HG02870 (cell line): Measurements from ENCODE around the gene PRIM2.
"Not testable (repeated sequence)": the region's sequence is repeated elsewhere in the genome, so short reads cannot be mapped to it uniquely, and the experiment has no call there.

Experiments used
- ATAC-seq: cut with Tn5 transposase; IDR thresholded peaks from one replicate; pipeline ENCODE4 v1.9.1; 2021; ENCODE audit warnings: mild to moderate bottlenecking, moderate library complexity; ENCODE audit not compliant: unreplicated experiment

Gene PRIM2

DNA sequence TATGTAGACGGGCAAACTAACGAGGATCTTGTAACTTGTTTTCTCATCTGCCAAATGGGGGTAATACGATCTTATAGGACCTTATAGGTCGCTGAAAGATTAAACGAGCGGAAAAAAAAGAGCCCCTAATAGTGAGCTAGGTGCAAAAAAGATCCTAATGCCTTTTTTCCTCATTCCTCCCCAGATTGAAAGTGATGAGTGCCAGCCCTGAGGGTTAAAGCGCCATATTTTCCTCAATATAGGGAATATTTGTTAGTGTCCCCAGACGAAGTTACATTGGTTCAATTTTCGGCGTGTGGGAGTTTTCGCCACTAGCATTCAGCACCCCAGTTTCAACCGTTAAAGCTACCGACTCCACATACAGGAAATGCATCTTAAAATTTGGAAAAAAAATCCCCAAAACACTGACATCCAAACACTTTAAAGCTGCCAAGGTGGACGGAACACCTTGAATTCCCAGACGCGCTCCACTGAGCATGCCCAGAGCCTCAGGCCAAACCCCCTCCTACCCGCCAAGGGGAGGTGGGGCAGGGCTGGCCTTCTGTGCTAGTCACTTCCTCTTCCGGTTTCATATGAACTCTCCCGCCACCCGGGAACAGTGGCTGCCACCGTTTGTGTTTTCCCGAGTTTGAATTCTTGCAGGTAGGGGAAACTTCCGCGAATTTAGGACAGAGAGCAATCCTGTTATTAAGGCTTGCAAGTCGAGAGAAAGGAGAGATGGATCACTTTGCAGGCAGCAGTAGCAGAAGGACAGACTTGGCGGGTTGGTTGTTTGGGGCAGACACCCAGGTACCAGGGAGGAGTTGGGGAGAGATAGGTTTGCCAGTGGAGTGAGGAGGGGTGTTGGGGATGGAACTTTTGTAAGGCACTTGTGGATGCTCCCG, at the start of gene PRIM2:
Gene PRIM2 (plus strand): TSS at position 571 of the 884 bp plus-strand sequence. CDS start 816 bp downstream, outside the sequence.
- peak; percentile 89 for ATAC-seq

- no peak for ATAC-seq
Observed at GRCh38 chr6:57268294-57268640, 49.2 kb upstream of the PRIM2 start.

DNA sequence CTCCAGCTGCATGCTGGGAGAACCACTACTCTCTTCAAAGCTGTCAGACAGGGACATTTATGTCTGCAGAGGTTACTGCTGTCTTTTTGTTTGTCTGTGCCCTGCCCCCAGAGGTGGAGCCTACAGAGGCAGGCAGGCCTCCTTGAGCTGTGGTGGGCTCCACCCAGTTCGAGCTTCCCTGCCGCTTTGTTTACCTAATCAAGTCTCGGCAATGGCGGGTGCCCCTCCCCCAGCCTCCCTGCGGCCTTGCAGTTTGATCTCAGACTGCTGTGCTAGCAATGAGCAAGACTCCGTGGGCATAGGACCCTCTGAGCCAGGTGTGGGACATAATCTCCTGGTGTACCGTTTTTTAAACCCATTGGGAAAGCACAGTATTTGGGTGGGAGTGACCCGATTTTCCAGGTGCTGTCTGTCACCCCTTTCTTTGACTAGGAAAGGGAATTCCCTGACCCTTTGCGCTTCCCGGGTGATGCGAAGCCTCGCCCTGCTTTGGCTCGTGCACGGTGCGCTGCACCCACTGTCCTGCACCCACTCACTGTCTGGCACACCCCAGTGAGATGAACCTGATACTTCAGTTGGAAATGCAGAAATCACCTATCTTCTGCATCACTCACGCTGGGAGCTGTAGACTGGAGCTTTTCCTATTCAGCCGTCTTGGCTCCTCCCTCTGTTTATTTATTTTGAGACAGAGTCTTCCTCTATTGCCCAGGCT, 43.2 kb upstream of the PRIM2 start:
- ATAC-seq = not testable (repeated sequence)

- ATAC-seq = no peak
Observed at GRCh38 chr6:57275384-57275783, 42.0 kb upstream of the PRIM2 start.

GRCh38 chr6:57276946-57277345, 40.5 kb upstream of the PRIM2 start:
- no peak for ATAC-seq

DNA sequence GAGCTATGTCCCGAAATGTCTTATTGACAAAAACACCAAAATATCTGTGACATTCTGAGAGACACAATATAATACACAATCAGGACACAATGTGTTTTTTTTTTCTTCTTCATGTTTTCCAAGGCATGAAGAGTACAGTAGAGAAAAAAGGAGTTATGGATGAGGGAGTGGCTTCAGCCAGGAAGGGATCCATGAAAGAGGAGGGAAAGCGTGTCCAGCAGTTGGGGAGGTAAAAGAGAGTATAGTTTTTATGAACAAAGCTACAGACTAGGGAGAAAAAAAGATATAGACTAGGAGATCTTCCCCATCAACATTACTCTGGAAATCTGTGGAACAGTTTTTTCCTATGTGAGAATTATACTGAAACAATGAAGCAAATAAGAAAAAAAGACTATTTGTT, 38.9 kb upstream of the PRIM2 start:
- ATAC-seq = no peak

DNA sequence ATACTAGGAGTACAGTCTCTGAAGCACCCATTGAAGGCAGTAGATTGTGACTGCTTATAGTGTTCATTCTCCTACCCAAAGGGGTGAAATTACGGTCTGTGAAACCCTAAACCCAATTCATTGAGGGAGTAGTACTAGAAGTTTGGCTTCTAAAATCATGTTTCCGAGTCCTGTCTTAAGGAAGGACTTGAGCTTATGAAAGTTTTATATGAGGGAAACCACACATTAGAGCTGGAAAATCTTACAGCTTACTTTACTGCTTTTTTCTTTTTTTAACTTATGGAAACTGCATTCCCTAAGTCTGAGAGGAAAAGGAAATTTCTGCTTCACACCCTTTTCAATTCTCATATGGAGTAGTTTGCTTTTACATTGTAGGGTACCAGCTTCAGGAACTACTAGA, 38.4 kb upstream of the PRIM2 start:
- ATAC-seq = no peak

DNA sequence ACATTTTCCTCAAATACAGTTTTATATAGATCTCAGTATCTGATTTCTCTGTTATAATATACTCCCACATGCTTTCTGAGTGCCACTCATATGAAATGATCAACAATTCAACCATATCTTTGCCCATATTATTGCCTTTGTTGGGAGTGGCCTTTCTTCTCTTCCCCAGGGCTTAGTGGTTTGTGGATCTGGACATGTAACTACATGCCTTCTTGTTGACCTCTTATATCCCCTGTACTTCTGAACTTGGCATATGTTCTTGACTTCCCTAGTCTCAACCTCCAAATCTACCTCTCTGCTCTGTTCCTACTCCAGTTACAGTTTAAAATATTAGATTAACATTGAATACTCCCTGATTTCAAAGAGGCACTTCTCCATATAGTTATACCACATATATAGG, 34.3 kb upstream of the PRIM2 start:
- no peak for ATAC-seq

DNA sequence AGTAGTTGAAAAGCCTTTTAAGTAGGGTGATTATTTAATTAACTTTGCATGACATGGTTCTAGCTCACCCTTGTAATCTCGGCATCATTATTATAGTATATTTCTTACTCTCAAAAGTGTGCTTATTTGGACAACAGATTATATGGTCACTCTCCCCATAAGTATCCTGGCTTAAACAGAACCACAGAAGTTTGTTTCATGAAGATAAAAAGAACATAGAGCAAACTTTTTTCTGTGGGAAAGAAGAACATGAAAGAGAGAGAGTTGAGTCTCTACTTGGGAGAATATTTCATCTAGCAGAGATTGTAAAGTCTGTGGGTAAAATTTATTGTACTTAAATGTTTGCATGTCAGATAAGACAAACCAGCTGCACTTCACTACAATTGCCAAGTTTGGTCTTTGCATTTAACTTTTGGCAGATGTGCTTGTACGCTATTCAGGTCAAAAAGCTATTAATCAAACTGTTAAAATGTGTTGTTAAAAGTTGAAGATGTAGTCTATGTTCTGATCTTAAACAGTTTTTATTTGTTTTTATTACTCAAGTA, 33.4 kb upstream of the PRIM2 start:
- ATAC-seq = no peak

GRCh38 chr6:57288136-57288535, 29.3 kb upstream of the PRIM2 start:
- not testable (repeated sequence) for ATAC-seq

GRCh38 chr6:57293472-57293871, 24.0 kb upstream of the PRIM2 start:
- not testable (repeated sequence) for ATAC-seq

DNA sequence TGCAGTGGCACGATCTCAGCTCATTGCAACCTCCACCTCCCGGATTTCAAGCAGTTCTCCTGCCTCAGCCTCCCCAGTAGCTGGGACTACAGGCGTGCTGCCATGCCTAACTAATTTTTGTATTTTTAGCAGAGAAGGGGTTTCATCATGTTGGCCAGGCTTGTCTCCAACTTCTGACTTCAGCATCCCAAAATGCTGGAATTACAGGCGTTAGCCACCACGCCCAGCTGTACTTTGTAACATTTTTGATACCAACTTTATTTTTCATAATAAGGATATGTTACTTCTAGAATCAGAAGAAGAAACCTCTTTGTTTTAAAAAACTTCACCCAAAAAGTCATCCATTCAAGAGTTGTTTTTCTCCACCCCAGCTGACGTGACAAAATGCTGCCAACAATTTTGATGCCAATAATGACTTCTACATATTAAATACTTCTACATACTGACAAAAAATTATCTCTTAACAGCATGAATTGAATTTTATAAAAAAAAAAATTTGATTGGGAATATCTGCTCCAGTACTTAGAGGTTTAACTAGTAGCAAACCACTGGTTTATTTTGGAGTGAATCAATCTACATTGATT, 22.5 kb upstream of the PRIM2 start:
- no peak for ATAC-seq

DNA sequence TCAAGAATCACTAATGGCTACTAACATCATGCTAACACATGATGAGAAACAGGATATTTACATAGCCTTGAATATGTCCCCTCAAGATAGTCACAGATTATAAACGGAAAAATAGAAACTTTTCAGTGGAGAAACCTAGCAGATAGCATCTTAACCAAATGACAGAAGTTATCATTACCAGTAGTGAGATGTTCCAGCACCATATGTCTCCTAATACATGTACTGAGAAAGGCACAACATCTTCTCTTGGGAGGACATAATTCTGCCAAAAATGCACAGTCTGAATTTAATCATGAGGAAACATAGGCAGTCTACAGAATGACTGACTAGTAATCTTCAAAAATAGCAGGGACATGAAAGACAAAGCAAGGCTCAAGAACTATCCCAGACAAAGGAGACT, 19.9 kb upstream of the PRIM2 start:
- no peak for ATAC-seq

GRCh38 chr6:57298741-57299140, 18.7 kb upstream of the PRIM2 start:
- no peak for ATAC-seq

DNA sequence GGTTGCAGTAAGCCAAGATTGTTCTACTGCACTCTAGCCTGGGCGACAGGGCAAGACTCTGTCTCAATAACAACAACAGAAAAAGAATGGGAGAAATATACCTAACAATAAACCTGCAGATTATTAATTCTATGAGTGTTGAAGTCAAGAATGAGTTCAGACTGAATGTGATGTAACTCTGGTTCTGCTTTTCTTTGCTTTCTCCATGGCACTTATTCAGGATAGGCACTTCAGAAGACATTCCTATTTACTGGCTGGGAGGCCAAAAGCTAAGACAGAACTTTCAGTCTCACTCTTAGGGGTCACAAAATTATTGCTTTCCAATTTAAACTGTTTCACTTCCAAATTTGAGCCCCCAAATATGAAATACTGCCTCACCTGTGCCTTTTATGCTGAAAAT, 15.7 kb upstream of the PRIM2 start:
- ATAC-seq = no peak

- no peak for ATAC-seq
Observed at GRCh38 chr6:57302477-57302876, 15.0 kb upstream of the PRIM2 start.

- ATAC-seq = no peak
Observed at GRCh38 chr6:57303931-57304681, 13.3 kb upstream of the PRIM2 start.

GRCh38 chr6:57305107-57305506, 12.3 kb upstream of the PRIM2 start:
- ATAC-seq = no peak

- ATAC-seq = no peak
Observed at GRCh38 chr6:57305761-57306160, 11.7 kb upstream of the PRIM2 start.

- ATAC-seq = no peak
Observed at GRCh38 chr6:57306273-57306672, 11.2 kb upstream of the PRIM2 start.

DNA sequence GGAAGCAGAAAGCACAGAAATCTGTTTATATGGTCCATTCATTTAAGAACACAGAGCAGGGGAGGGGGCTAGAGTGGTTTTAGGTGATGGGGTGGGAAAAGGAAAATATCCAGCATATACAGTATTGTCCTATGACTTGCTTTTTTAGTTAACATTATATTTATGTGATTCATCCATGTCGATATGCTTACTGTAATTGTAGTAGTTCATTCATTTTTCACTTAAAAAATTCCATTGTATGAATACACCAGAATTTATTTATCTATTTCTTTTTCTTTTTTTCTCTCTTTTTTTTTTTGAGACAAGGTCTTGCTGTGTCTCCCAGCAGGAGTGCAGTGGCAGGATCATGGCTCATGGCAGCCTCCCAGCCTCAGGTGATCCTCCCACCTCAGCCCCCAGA, 9.6 kb upstream of the PRIM2 start:
- no peak for ATAC-seq
